ENCODE data around the gene SPDYE4.

Gene SPDYE4

DNA sequence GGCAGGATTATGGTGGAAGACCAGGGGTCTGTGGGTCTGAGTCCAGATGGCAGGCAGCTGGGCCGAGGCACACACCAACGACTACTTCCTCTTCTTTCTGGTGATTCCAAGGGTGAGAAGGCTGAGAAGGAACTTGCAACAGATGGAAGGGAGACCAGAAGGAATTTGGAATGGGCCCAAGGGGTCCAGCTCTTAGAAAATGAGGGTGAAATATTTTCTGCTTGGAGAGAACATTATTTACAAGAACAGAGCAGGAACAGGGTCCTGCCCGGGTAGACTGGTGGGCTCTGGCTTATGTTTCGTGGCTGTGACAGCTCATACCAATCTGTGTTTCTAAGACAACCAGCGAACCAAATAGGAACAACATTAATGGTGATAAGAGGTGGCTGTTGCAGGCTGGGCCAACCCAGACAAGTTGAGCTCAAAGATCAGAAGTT is 50.3 kb downstream of the SPDYE4 start:
- DNase-seq: no peak

DNA sequence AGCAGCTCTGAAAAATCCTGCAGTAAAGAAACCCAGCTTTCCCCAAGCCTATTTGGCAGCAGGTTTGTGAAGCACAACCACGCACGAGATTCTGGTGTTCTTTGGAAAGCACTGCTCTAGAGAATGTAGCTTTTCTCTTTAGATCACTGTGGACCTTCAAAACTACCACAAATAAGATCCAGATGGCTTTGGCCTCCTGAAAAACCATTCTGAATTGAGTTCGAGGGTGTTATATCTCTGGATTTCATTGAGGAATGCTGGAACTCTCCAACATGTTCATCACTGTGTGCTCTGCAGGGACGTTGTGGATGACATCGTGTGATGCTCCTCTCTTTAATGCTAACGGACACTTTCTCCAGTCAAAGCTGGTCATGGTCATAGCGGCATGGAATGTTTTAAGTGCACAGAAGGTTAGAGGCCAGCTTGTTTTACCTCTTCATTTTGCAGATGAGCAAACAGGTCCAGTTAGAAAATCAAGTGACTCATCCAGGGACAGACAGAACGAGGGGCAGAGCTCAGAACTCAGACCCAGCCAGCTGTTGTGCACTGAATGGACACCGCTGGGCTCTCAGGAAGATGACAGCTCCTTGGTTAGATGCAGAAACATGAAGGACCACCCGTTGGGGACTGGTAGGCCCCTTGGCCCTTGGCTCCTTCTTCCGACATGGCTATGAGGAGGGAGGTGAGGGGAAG is 50.9 kb downstream of the SPDYE4 start:
- no peak for DNase-seq

DNA sequence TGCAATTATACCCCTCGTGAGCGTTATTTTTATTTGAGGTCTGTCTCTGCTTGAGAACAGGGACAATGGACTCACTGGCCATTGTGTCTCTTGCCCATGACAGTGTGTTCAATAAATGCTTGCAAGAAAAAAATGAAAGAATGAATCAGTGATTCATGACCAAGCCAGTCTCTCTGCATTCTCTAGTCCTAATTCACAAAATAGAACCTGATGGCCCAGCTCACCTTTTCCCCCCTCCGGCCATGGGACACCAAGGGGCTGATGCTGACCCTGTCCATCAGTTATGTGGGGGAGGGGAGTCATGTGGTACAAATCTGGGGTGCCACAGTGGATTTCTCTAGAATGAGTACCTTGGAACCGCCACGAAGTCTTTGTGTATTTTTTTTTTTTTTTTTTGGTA is 51.9 kb downstream of the SPDYE4 start:
- no peak for DNase-seq

GRCh38 chr17:8705427-8705826 is 52.9 kb downstream of the SPDYE4 start:
- no peak for DNase-seq

DNA sequence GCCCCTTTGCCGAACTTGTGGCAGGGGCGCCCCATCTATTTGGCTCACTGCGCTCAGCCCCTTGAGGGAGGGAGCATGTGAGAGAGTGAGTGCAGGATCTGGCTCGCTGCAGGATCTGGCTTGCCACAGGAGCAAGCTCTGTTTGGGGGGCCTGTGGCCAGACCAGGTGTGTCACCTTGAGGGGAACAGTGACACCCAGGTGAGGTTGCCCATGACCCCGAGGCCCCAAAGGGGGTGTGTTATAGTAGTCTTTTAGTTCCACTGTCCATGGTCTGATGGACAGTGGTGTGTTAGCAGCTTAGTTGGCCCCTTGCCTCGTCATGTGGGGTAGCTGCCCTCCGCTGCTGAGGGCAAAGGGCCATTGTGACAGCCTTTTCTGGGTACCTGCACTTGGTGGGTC is 55.3 kb downstream of the SPDYE4 start:
- no peak for DNase-seq

DNA sequence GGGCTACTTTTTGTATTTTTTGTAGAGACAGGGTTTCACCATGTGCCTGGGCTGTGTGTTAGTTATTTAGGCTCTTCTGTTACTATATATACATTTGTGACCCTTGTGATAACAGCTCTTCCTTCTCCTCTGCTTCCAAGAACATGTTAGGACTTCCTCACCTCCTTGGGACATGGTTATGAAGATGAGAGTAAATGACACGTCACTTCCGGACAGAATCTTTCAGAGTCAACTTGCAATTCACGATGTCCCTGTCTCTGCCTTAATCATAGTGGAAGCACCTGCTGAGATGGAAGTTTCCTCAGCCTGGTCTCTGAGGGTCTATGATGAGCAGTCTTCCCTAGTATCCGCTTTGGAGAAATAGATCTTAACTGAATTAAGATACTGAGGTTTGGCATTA is 56.6 kb downstream of the SPDYE4 start:
- DNase-seq: no peak

GRCh38 chr17:8701221-8701620 is 57.1 kb downstream of the SPDYE4 start:
- DNase-seq: no peak

Data from NCI-H2107 (cell line).